Caco-2 (cell line): ENCODE results near the gene SMAD7. TPM values are rescaled to one million over a fixed set of nuclear protein-coding genes. Genes with fewer than 3 reads are reported as not detected.

Experiments used
- BruUV-seq: library from RNA; stranded (reverse); fragments of 400-500 nt; replicated peaks from 2 replicates; lab custom pipeline; 2021; lab: Mats Ljungman, UMichigan
- CTCF ChIA-PET: fragments of 300-600 bp; sonication (Branson Sonifier 250); formaldehyde crosslinking; loops from one replicate; lab custom pipeline; 2022; ENCODE audit warnings: antibody characterized with exemption; lab: Charles Lee
- POLR2A ChIA-PET: fragments of 300-600 bp; sonication (Branson Sonifier 250); formaldehyde crosslinking; loops from one replicate; lab custom pipeline; 2022; ENCODE audit warnings: antibody characterized with exemption; lab: Charles Lee
- DNase-seq, 2 experiments: peaks; one replicate each; pipeline versions ENCODE4 v3.0.0 to v3.0.0-alpha.2; 2020 to 2022
- H3K27me3 ChIP-seq: replicated peaks from 2 replicates; pipeline ENCODE4 v1.6.0; 2011; ENCODE audit warnings: low read length; ENCODE audit not compliant: control insufficient read depth, insufficient read depth
- H3K36me3 ChIP-seq: 2 replicates; pipeline ENCODE4 v1.5.1; 2011; ENCODE audit warnings: low read length; ENCODE audit not compliant: control insufficient read depth, insufficient read depth
- H3K4me1 ChIP-seq: fragments of 250-450 bp; sonication (Bioruptor Pico); 2 replicates; pipeline ENCODE4 v1.5.1; 2020; ENCODE audit warnings: mild to moderate bottlenecking
- H3K4me3 ChIP-seq: 2 replicates; pipeline ENCODE4 v1.5.1; 2011; ENCODE audit warnings: low read depth, mild to moderate bottlenecking, control low read depth, low read length
- H3K9me3 ChIP-seq: fragments of 250-450 bp; sonication (Bioruptor Pico); 2 replicates; pipeline ENCODE4 v1.5.1; 2020; ENCODE audit warnings: mild to moderate bottlenecking, moderate library complexity
- H3K27ac Mint-ChIP-seq: one replicate; pipeline ENCODE4 v1.8.0; 2022; ENCODE audit warnings: mixed read lengths; ENCODE audit not compliant: unreplicated experiment
- H3K27me3 Mint-ChIP-seq: one replicate; pipeline ENCODE4 v1.8.0; 2022; ENCODE audit warnings: mixed read lengths; ENCODE audit not compliant: insufficient read depth, unreplicated experiment
- H3K36me3 Mint-ChIP-seq: one replicate; pipeline ENCODE4 v1.8.0; 2022; ENCODE audit warnings: mild to moderate bottlenecking, mixed read lengths; ENCODE audit not compliant: insufficient read depth, unreplicated experiment
- H3K4me1 Mint-ChIP-seq: one replicate; pipeline ENCODE4 v1.8.0; 2022; ENCODE audit warnings: low read depth, mixed read lengths; ENCODE audit not compliant: unreplicated experiment
- H3K4me3 Mint-ChIP-seq: one replicate; pipeline ENCODE4 v1.8.0; 2022; ENCODE audit warnings: mild to moderate bottlenecking, moderate library complexity, mixed read lengths; ENCODE audit not compliant: unreplicated experiment
- H3K9me3 Mint-ChIP-seq: one replicate; pipeline ENCODE4 v1.8.0; 2022; ENCODE audit warnings: mixed read lengths; ENCODE audit not compliant: unreplicated experiment
- CTCF ChIP-seq, 2 experiments: fragments of 200-600 bp in 1 of 2; IDR thresholded peaks; 1 replicate in 1 of 2; 2 replicates in 1 of 2; pipeline versions ENCODE4 v1.5.1 to v1.8.0; 2011 to 2022; ENCODE audit warnings: antibody characterized with exemption in 1 of 2, control low read depth in 1 of 2, inconsistent platforms in 1 of 2, low read depth in 1 of 2, low read length in 1 of 2, mild to moderate bottlenecking in 1 of 2, moderate library complexity in 1 of 2; ENCODE audit not compliant: insufficient read depth in 1 of 2, severe bottlenecking in 1 of 2, unreplicated experiment in 1 of 2
- intact Hi-C: fragments of 100-400 bp; cut with micrococcal nuclease; formaldehyde crosslinking; loops from one replicate; pipeline ENCODE4 v1.10.0; 2022; ENCODE audit not compliant: unreplicated experiment
- total RNA-seq: library from RNA; stranded (reverse); gene quantifications from 2 replicates; pipeline ENCODE4 v1.2.3, GENCODE V29; 2022

The SMAD7 gene
- total RNA-seq, 1 experiment from 2014 or later = 9.3 TPM

GRCh38 chr18:48939205-48940097 lies 11.3 kb downstream of the SMAD7 start:
- Histone ChIP-seq H3K4me1 (peaks cover 57% of the 10 kb centered on the region), H3K27me3 (no peaks in the 10 kb centered on the region), H3K4me3 (no peak overlapping the region), H3K36me3 (no peaks in the 10 kb centered on the region; the same call in 1 of the 2 replicates), H3K9me3 (no peaks in the 10 kb centered on the region)
- no peak for DNase-seq
- H3K27ac Mint-ChIP-seq = no peak overlapping the region
- TF ChIP-seq CTCF (IDR thresholded peaks at IDR 0.05; ENCODE audit: insufficient read depth in 1 of 2, low read depth in 1 of 2, low read length in 1 of 2, severe bottlenecking in 1 of 2, unreplicated experiment in 1 of 2) = no peak
- H3K4me3 Mint-ChIP-seq = no peak overlapping the region
- peaks cover 24% of the 10 kb centered on the region for H3K4me1 Mint-ChIP-seq
- H3K36me3 Mint-ChIP-seq = peaks cover 33% of the 10 kb centered on the region
- no peaks in the 10 kb centered on the region for H3K9me3 Mint-ChIP-seq
- intact Hi-C loops = loop anchor here (10.0 kb wide), 1 partner anchor 155 kb away; no protein-coding TSS in a partner anchor
- no peaks in the 10 kb centered on the region for H3K27me3 Mint-ChIP-seq
- CTCF ChIA-PET = no interaction called here
- POLR2A ChIA-PET = no interaction called here
- no TSS peak for BruUV-seq

GRCh38 chr18:48938827-48939204 lies 11.9 kb downstream of the SMAD7 start:
- no TSS peak for BruUV-seq
- intact Hi-C loops = no loop called here

More at GRCh38 chr18:48938827-48939204, 11.9 kb downstream of the SMAD7 start:
- POLR2A ChIA-PET = no interaction called here
- Mint-ChIP-seq H3K4me3 (no peak overlapping the region), H3K36me3 (peaks cover 33% of the 10 kb centered on the region), H3K4me1 (peaks cover 22% of the 10 kb centered on the region), H3K9me3 (no peaks in the 10 kb centered on the region), H3K27ac (no peak overlapping the region), H3K27me3 (no peaks in the 10 kb centered on the region)
- no peak for DNase-seq
- no peak for TF ChIP-seq CTCF (IDR thresholded peaks at IDR 0.05; ENCODE audit: insufficient read depth in 1 of 2, low read depth in 1 of 2, low read length in 1 of 2, severe bottlenecking in 1 of 2, unreplicated experiment in 1 of 2)
- CTCF ChIA-PET = no interaction called here
- Histone ChIP-seq H3K27me3 (no peaks in the 10 kb centered on the region), H3K4me3 (no peak overlapping the region), H3K36me3 (no peaks in the 10 kb centered on the region; the same call in 1 of the 2 replicates), H3K9me3 (no peaks in the 10 kb centered on the region), H3K4me1 (peaks cover 50% of the 10 kb centered on the region)
